IMR-90 (cell line): ENCODE measurements around the gene BRD1. TPM values are rescaled to one million over a fixed set of nuclear protein-coding genes. Genes with fewer than 3 reads are reported as not detected.

Experiments
- ATAC-seq: fragments of 200-7000 bp; cut with Tn5 transposase; 2 replicates; pipeline ENCODE4 v1.9.1; 2020; ENCODE audit warnings: low read depth, mild to moderate bottlenecking, moderate library complexity
- BruUV-seq: library from RNA; stranded (reverse); fragments of 400-500 nt; replicated peaks from 2 replicates; lab custom pipeline; 2021; lab: Mats Ljungman, UMichigan
- CTCF ChIA-PET: fragments of 300-600 bp; formaldehyde crosslinking; extraction: SDS; loops from one replicate; lab custom pipeline; 2021; ENCODE audit warnings: antibody characterized with exemption; lab: Yijun Ruan, JAX
- POLR2A ChIA-PET: fragments of 300-600 bp; sonication (Branson Sonifier 250); formaldehyde crosslinking; loops from one replicate; lab custom pipeline; 2022; ENCODE audit warnings: antibody characterized with exemption; ENCODE audit not compliant: unreplicated experiment; lab: Charles Lee
- DNase-seq: peaks from one replicate; pipeline ENCODE4 v3.0.0; 2013
- H2AFZ ChIP-seq: replicated peaks from 2 replicates; pipeline ENCODE3; 2013; ENCODE audit warnings: low read length, mild to moderate bottlenecking; ENCODE audit not compliant: poor library complexity
- H2AK5ac ChIP-seq: 2 replicates; pipeline ENCODE4 v1.6.1; 2013; ENCODE audit warnings: low read depth, low read length, inconsistent platforms
- H2AK9ac ChIP-seq: replicated peaks from 2 replicates; pipeline ENCODE3; 2013; ENCODE audit warnings: mild to moderate bottlenecking, low read depth, low read length, moderate library complexity; ENCODE audit not compliant: poor library complexity
- H2BK120ac ChIP-seq: 2 replicates; pipeline ENCODE4 v1.6.1; 2013; ENCODE audit warnings: low read depth, low read length, inconsistent platforms
- H2BK15ac ChIP-seq: 3 replicates; pipeline ENCODE4 v1.6.1; 2013; ENCODE audit warnings: low read depth, low read length, inconsistent platforms
- H2BK20ac ChIP-seq: 2 replicates; pipeline ENCODE4 v1.6.1; 2013; ENCODE audit warnings: low read depth, mild to moderate bottlenecking, inconsistent platforms, low read length, moderate library complexity
- H2BK5ac ChIP-seq: 2 replicates; pipeline ENCODE4 v1.6.1; 2013; ENCODE audit warnings: mild to moderate bottlenecking, low read depth, low read length, inconsistent platforms; ENCODE audit not compliant: poor library complexity, severe bottlenecking
- H3K14ac ChIP-seq: replicated peaks from 2 replicates; pipeline ENCODE4 v1.6.1; 2013; ENCODE audit warnings: low read depth, low read length, inconsistent platforms
- H3K18ac ChIP-seq: 2 replicates; pipeline ENCODE4 v1.6.1; 2013; ENCODE audit warnings: low read depth, low read length, control low read depth
- H3K23ac ChIP-seq: 2 replicates; pipeline ENCODE4 v1.6.1; 2013; ENCODE audit warnings: low read depth, low read length, inconsistent platforms
- H3K27ac ChIP-seq: 2 replicates; pipeline ENCODE4 v1.5.1; 2013; ENCODE audit warnings: mild to moderate bottlenecking, control low read depth, low read length; ENCODE audit not compliant: insufficient read depth
- H3K27me3 ChIP-seq: 2 replicates; pipeline ENCODE4 v1.6.1; 2013; ENCODE audit warnings: low read length; ENCODE audit not compliant: control insufficient read depth, insufficient read depth
- H3K36me3 ChIP-seq: 2 replicates; pipeline ENCODE4 v1.6.1; 2013; ENCODE audit warnings: low read length, mixed read lengths; ENCODE audit not compliant: control insufficient read depth, insufficient read depth
- H3K4ac ChIP-seq: 2 replicates; pipeline ENCODE4 v1.6.1; 2013; ENCODE audit warnings: low read depth, low read length, inconsistent platforms
- H3K4me1 ChIP-seq: 2 replicates; pipeline ENCODE4 v1.6.1; 2013; ENCODE audit warnings: low read length, mixed read lengths; ENCODE audit not compliant: control insufficient read depth, insufficient read depth
- H3K4me2 ChIP-seq: 2 replicates; pipeline ENCODE4 v1.6.1; 2013; ENCODE audit warnings: low read depth, mild to moderate bottlenecking, control low read depth, low read length, moderate library complexity
- H3K4me3 ChIP-seq: 2 replicates; pipeline ENCODE4 v1.5.1; 2013; ENCODE audit warnings: low read depth, mild to moderate bottlenecking, control low read depth, low read length, moderate library complexity; ENCODE audit not compliant: insufficient read depth
- H3K56ac ChIP-seq: 2 replicates; pipeline ENCODE4 v1.6.1; 2013; ENCODE audit warnings: low read length, inconsistent platforms; ENCODE audit not compliant: insufficient read depth; ENCODE audit errors: extremely low read depth
- H3K79me1 ChIP-seq, 2 experiments: 2 replicates each; pipeline ENCODE4 v1.6.1; 2013; ENCODE audit warnings: low read length in 2 of 2, inconsistent platforms in 1 of 2, low read depth in 1 of 2
- H3K9ac ChIP-seq: 2 replicates; pipeline ENCODE4 v1.6.1; 2013; ENCODE audit warnings: low read depth, low read length, control low read depth
- H3K9me1 ChIP-seq: 2 replicates; pipeline ENCODE4 v1.6.1; 2013; ENCODE audit warnings: low read length, inconsistent platforms; ENCODE audit not compliant: insufficient read depth
- H3K9me3 ChIP-seq: 2 replicates; pipeline ENCODE4 v1.6.1; 2013; ENCODE audit warnings: low read length; ENCODE audit not compliant: control insufficient read depth, insufficient read depth
- H4K20me1 ChIP-seq: 2 replicates; pipeline ENCODE4 v1.6.1; 2013; ENCODE audit warnings: low read length, inconsistent platforms; ENCODE audit not compliant: insufficient read depth
- H4K5ac ChIP-seq: 2 replicates; pipeline ENCODE4 v1.6.1; 2013; ENCODE audit warnings: mild to moderate bottlenecking, low read depth, low read length, control low read depth
- H4K8ac ChIP-seq, 2 experiments: 2 replicates each; pipeline ENCODE4 v1.6.1; 2013; ENCODE audit warnings: low read depth in 2 of 2, low read length in 2 of 2, control low read depth in 1 of 2, inconsistent platforms in 1 of 2
- H4K91ac ChIP-seq: 2 replicates; pipeline ENCODE4 v1.6.1; 2013; ENCODE audit warnings: low read depth, low read length, inconsistent platforms; ENCODE audit not compliant: insufficient read depth
- BHLHE40 ChIP-seq: fragments of 150-350 bp; IDR thresholded peaks from 2 replicates; pipeline ENCODE4 v1.6.1; 2016; ENCODE audit warnings: mild to moderate bottlenecking, low read depth, low read length
- CEBPB ChIP-seq: IDR thresholded peaks from 2 replicates; pipeline ENCODE4 v1.6.1; 2012; ENCODE audit warnings: low read depth, low read length, improper control_type of control experiment
- CHD1 ChIP-seq: IDR thresholded peaks from 2 replicates; pipeline ENCODE4 v1.6.1; 2012; ENCODE audit warnings: low read depth, low read length, improper control_type of control experiment
- CTCF ChIP-seq: conservative IDR thresholded peaks from 2 replicates; pipeline ENCODE4 v1.5.1; 2012; ENCODE audit warnings: mild to moderate bottlenecking, low read depth, low read length, improper control_type of control experiment
- ELK1 ChIP-seq: fragments of 150-350 bp; IDR thresholded peaks from 2 replicates; pipeline ENCODE4 v1.6.1; 2016; ENCODE audit warnings: low read depth, mild to moderate bottlenecking, low read length, moderate library complexity, borderline replicate concordance
- FOS ChIP-seq: fragments of 150-350 bp; IDR thresholded peaks from 2 replicates; pipeline ENCODE4 v1.6.1; 2016; ENCODE audit warnings: low read depth, low read length
- MAFK ChIP-seq: IDR thresholded peaks from 2 replicates; pipeline ENCODE4 v1.6.1; 2012; ENCODE audit warnings: low read depth, low read length, improper control_type of control experiment
- MAZ ChIP-seq: IDR thresholded peaks from 2 replicates; pipeline ENCODE4 v1.6.1; 2012; ENCODE audit warnings: low read depth, mild to moderate bottlenecking, low read length, improper control_type of control experiment, moderate library complexity, borderline replicate concordance
- MXI1 ChIP-seq: IDR thresholded peaks from 2 replicates; pipeline ENCODE4 v1.6.1; 2012; ENCODE audit warnings: low read depth, mild to moderate bottlenecking, low read length, moderate library complexity, borderline replicate concordance
- NFE2L2 ChIP-seq: fragments of 150-350 bp; IDR thresholded peaks from 2 replicates; pipeline ENCODE4 v1.6.1; 2016; ENCODE audit warnings: low read depth, mild to moderate bottlenecking, low read length
- POLR2A ChIP-seq: IDR thresholded peaks from 2 replicates; pipeline ENCODE4 v1.6.1; 2012; ENCODE audit warnings: mild to moderate bottlenecking, low read depth, low read length
- RAD21 ChIP-seq: IDR thresholded peaks from 2 replicates; pipeline ENCODE4 v1.6.1; 2012; ENCODE audit warnings: low read length, improper control_type of control experiment
- RCOR1 ChIP-seq: IDR thresholded peaks from 2 replicates; pipeline ENCODE4 v1.6.1; 2012; ENCODE audit warnings: mild to moderate bottlenecking, low read length, improper control_type of control experiment; ENCODE audit not compliant: insufficient replicate concordance
- RFX5 ChIP-seq: IDR thresholded peaks from 2 replicates; pipeline ENCODE4 v1.8.0; 2012; ENCODE audit warnings: low read depth, mild to moderate bottlenecking, low read length, moderate library complexity
- SMC3 ChIP-seq: fragments of 150-350 bp; IDR thresholded peaks from 2 replicates; pipeline ENCODE4 v1.6.1; 2016; ENCODE audit warnings: low read depth, mild to moderate bottlenecking, antibody characterized with exemption, low read length, moderate library complexity
- WGBS, 2 experiments: methylation state at CpG; one replicate each; pipeline versions ENCODE4 v1.1.5 to v1.1.7; 2013; ENCODE audit warnings: missing lambda C conversion rate in 2 of 2; ENCODE audit not compliant: insufficient read length in 1 of 2; ENCODE audit errors: extremely low coverage in 2 of 2; 5-methylcytosine and 5-hydroxymethylcytosine counted together
- dilution Hi-C: fragments of 300-500 bp; cut with HindIII; formaldehyde crosslinking; loops from one replicate; pipeline ENCODE4 v1.14.3; 2018; ENCODE audit warnings: low sequenced_read_pairs; ENCODE audit not compliant: unreplicated experiment
- in situ Hi-C: fragments of 300-500 bp; cut with MboI; formaldehyde crosslinking; loops from 3 replicates; pipeline ENCODE4 v1.14.3; 2019; ENCODE audit warnings: low sequenced_read_pairs, inconsistent platforms, mixed read lengths
- intact Hi-C: fragments of 100-400 bp; cut with micrococcal nuclease; formaldehyde crosslinking; loops from 2 replicates; pipeline ENCODE4 v1.10.0; 2022
- polyA plus RNA-seq, 3 experiments: library from polyadenylated mRNA; depleted of rRNA; stranded (reverse); fragments of >200 nt; gene quantifications; 2 replicates each; pipeline ENCODE4 v1.2.3, GENCODE V29; 2012; ENCODE audit warnings: low replicate concordance in 1 of 3
- total RNA-seq: library from RNA; depleted of rRNA; stranded (reverse); fragments of >200 nt; gene quantifications from 2 replicates; pipeline ENCODE4 v1.2.3, GENCODE V29; 2012
- TF ChIP-seq, protein P1 (sequence below): fragments of 150-350 bp; IDR thresholded peaks from 2 replicates; pipeline ENCODE4 v1.6.1; 2017; ENCODE audit warnings: mild to moderate bottlenecking, antibody characterized with exemption, low read length, low read depth

BRD1 gene
- total and polyA plus RNA-seq, 2 of the 4 experiments (the other 2 are of a cell fraction): 10.0 to 10.6 TPM

DNA sequence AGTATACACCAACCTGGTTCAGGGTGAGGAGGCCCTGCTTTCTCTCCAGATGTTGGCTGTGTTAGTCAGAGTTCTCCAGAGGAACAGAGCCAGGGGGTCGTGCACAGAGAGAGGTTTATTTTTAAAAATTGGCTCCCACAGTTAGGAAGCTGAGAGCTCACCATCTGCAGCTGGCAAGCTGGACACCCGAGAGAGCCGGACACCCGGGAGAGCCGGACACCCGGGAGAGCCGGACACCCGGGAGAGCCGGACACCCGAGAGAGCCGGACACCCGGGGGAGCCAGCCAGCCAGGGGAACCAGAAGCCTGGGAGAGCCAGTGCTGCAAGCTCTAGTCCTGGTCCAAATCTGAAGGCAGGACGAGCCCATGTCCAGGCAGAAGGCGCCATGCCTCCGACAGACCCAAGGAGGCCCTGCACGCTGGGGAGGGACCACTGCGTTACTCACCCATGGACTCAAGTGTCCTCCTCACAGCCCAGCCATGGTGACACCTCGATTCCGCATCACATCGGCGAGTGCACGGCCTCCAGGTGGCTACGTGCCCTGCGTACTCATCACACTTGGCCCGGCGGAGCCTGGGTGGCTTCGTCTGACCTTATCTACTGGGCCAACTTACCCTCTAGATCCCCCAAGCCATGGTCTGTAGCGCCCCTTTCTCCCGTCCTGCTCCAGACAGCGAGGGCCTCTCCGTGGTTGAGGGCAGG lies 99.0 kb downstream of the BRD1 start:
- ChIA-PET POLR2A (no interaction called here), CTCF (no interaction called here)
- Histone ChIP-seq H2AFZ (no peak overlapping the region), H3K4me1 (no peaks in the 10 kb centered on the region), H3K9me3 (no peaks in the 10 kb centered on the region), H3K36me3 (no peaks in the 10 kb centered on the region), H3K14ac (no peak overlapping the region), H2AK5ac (no peak overlapping the region), H4K8ac (no peak overlapping the region), H2BK5ac (no peak overlapping the region), H3K4me3 (no peak overlapping the region), H2BK120ac (no peak overlapping the region), H4K20me1 (no peaks in the 10 kb centered on the region), H3K9ac (no peak overlapping the region), H3K23ac (no peak overlapping the region), H3K27me3 (peaks cover 20% of the 10 kb centered on the region), H4K91ac (no peak overlapping the region), H4K5ac (no peak overlapping the region), H2BK15ac (no peak overlapping the region), H2AK9ac (no peak overlapping the region), H3K18ac (no peak overlapping the region), H3K27ac (no peak overlapping the region), H3K79me1 (no peaks in the 10 kb centered on the region), H3K4ac (no peak overlapping the region), H3K9me1 (no peaks in the 10 kb centered on the region), H2BK20ac (no peak overlapping the region), H3K56ac (no peak overlapping the region), H3K4me2 (no peak overlapping the region)
- dilution Hi-C loops (no loop called here), intact Hi-C loops (no loop called here), in situ Hi-C loops (no loop called here)
- no TSS peak for BruUV-seq
- DNase-seq (no peak), ATAC-seq (no peak)
- 46% methylated on average over 9 of the region's 31 CpGs; no CpG with 5 or more reads in 1 of the 2 experiments for WGBS, 2 experiments
- TF ChIP-seq FOS (no peak), MXI1 (no peak), ELK1 (no peak), RFX5 (no peak), CTCF (no peak), NFE2L2 (no peak), CHD1 (no peak), BHLHE40 (no peak), MAZ (no peak), POLR2A (no peak), RCOR1 (no peak), RAD21 (no peak), SMC3 (no peak), MAFK (no peak), CEBPB (no peak)
- TF ChIP-seq, protein P1, sequence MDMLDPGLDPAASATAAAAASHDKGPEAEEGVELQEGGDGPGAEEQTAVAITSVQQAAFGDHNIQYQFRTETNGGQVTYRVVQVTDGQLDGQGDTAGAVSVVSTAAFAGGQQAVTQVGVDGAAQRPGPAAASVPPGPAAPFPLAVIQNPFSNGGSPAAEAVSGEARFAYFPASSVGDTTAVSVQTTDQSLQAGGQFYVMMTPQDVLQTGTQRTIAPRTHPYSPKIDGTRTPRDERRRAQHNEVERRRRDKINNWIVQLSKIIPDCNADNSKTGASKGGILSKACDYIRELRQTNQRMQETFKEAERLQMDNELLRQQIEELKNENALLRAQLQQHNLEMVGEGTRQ: no peak
